IMR-90 (cell line): ENCODE results near the gene SALL4. TPM values are rescaled to one million over a fixed set of nuclear protein-coding genes. Genes with fewer than 3 reads are reported as not detected.

Experiments
- ATAC-seq: fragments of 200-7000 bp; cut with Tn5 transposase; 2 replicates; pipeline ENCODE4 v1.9.1; 2020; ENCODE audit warnings: low read depth, mild to moderate bottlenecking, moderate library complexity
- BruUV-seq: library from RNA; stranded (reverse); fragments of 400-500 nt; replicated peaks from 2 replicates; lab custom pipeline; 2021; lab: Mats Ljungman, UMichigan
- CTCF ChIA-PET: fragments of 300-600 bp; formaldehyde crosslinking; extraction: SDS; loops from one replicate; lab custom pipeline; 2021; ENCODE audit warnings: antibody characterized with exemption; lab: Yijun Ruan, JAX
- POLR2A ChIA-PET: fragments of 300-600 bp; sonication (Branson Sonifier 250); formaldehyde crosslinking; loops from one replicate; lab custom pipeline; 2022; ENCODE audit warnings: antibody characterized with exemption; ENCODE audit not compliant: unreplicated experiment; lab: Charles Lee
- DNase-seq: peaks from one replicate; pipeline ENCODE4 v3.0.0; 2013
- H2AFZ ChIP-seq: replicated peaks from 2 replicates; pipeline ENCODE3; 2013; ENCODE audit warnings: low read length, mild to moderate bottlenecking; ENCODE audit not compliant: poor library complexity
- H2AK5ac ChIP-seq: 2 replicates; pipeline ENCODE4 v1.6.1; 2013; ENCODE audit warnings: low read depth, low read length, inconsistent platforms
- H2AK9ac ChIP-seq: replicated peaks from 2 replicates; pipeline ENCODE3; 2013; ENCODE audit warnings: mild to moderate bottlenecking, low read depth, low read length, moderate library complexity; ENCODE audit not compliant: poor library complexity
- H2BK120ac ChIP-seq: 2 replicates; pipeline ENCODE4 v1.6.1; 2013; ENCODE audit warnings: low read depth, low read length, inconsistent platforms
- H2BK15ac ChIP-seq: 3 replicates; pipeline ENCODE4 v1.6.1; 2013; ENCODE audit warnings: low read depth, low read length, inconsistent platforms
- H2BK20ac ChIP-seq: 2 replicates; pipeline ENCODE4 v1.6.1; 2013; ENCODE audit warnings: low read depth, mild to moderate bottlenecking, inconsistent platforms, low read length, moderate library complexity
- H2BK5ac ChIP-seq: 2 replicates; pipeline ENCODE4 v1.6.1; 2013; ENCODE audit warnings: mild to moderate bottlenecking, low read depth, low read length, inconsistent platforms; ENCODE audit not compliant: poor library complexity, severe bottlenecking
- H3K14ac ChIP-seq: replicated peaks from 2 replicates; pipeline ENCODE4 v1.6.1; 2013; ENCODE audit warnings: low read depth, low read length, inconsistent platforms
- H3K18ac ChIP-seq: 2 replicates; pipeline ENCODE4 v1.6.1; 2013; ENCODE audit warnings: low read depth, low read length, control low read depth
- H3K23ac ChIP-seq: 2 replicates; pipeline ENCODE4 v1.6.1; 2013; ENCODE audit warnings: low read depth, low read length, inconsistent platforms
- H3K27ac ChIP-seq: 2 replicates; pipeline ENCODE4 v1.5.1; 2013; ENCODE audit warnings: mild to moderate bottlenecking, control low read depth, low read length; ENCODE audit not compliant: insufficient read depth
- H3K27me3 ChIP-seq: 2 replicates; pipeline ENCODE4 v1.6.1; 2013; ENCODE audit warnings: low read length; ENCODE audit not compliant: control insufficient read depth, insufficient read depth
- H3K36me3 ChIP-seq: 2 replicates; pipeline ENCODE4 v1.6.1; 2013; ENCODE audit warnings: low read length, mixed read lengths; ENCODE audit not compliant: control insufficient read depth, insufficient read depth
- H3K4ac ChIP-seq: 2 replicates; pipeline ENCODE4 v1.6.1; 2013; ENCODE audit warnings: low read depth, low read length, inconsistent platforms
- H3K4me1 ChIP-seq: 2 replicates; pipeline ENCODE4 v1.6.1; 2013; ENCODE audit warnings: low read length, mixed read lengths; ENCODE audit not compliant: control insufficient read depth, insufficient read depth
- H3K4me2 ChIP-seq: 2 replicates; pipeline ENCODE4 v1.6.1; 2013; ENCODE audit warnings: low read depth, mild to moderate bottlenecking, control low read depth, low read length, moderate library complexity
- H3K4me3 ChIP-seq: 2 replicates; pipeline ENCODE4 v1.5.1; 2013; ENCODE audit warnings: low read depth, mild to moderate bottlenecking, control low read depth, low read length, moderate library complexity; ENCODE audit not compliant: insufficient read depth
- H3K56ac ChIP-seq: 2 replicates; pipeline ENCODE4 v1.6.1; 2013; ENCODE audit warnings: low read length, inconsistent platforms; ENCODE audit not compliant: insufficient read depth; ENCODE audit errors: extremely low read depth
- H3K79me1 ChIP-seq, 2 experiments: 2 replicates each; pipeline ENCODE4 v1.6.1; 2013; ENCODE audit warnings: low read length in 2 of 2, inconsistent platforms in 1 of 2, low read depth in 1 of 2
- H3K9ac ChIP-seq: 2 replicates; pipeline ENCODE4 v1.6.1; 2013; ENCODE audit warnings: low read depth, low read length, control low read depth
- H3K9me1 ChIP-seq: 2 replicates; pipeline ENCODE4 v1.6.1; 2013; ENCODE audit warnings: low read length, inconsistent platforms; ENCODE audit not compliant: insufficient read depth
- H3K9me3 ChIP-seq: 2 replicates; pipeline ENCODE4 v1.6.1; 2013; ENCODE audit warnings: low read length; ENCODE audit not compliant: control insufficient read depth, insufficient read depth
- H4K20me1 ChIP-seq: 2 replicates; pipeline ENCODE4 v1.6.1; 2013; ENCODE audit warnings: low read length, inconsistent platforms; ENCODE audit not compliant: insufficient read depth
- H4K5ac ChIP-seq: 2 replicates; pipeline ENCODE4 v1.6.1; 2013; ENCODE audit warnings: mild to moderate bottlenecking, low read depth, low read length, control low read depth
- H4K8ac ChIP-seq, 2 experiments: 2 replicates each; pipeline ENCODE4 v1.6.1; 2013; ENCODE audit warnings: low read depth in 2 of 2, low read length in 2 of 2, control low read depth in 1 of 2, inconsistent platforms in 1 of 2
- H4K91ac ChIP-seq: 2 replicates; pipeline ENCODE4 v1.6.1; 2013; ENCODE audit warnings: low read depth, low read length, inconsistent platforms; ENCODE audit not compliant: insufficient read depth
- MAFK ChIP-seq: IDR thresholded peaks from 2 replicates; pipeline ENCODE4 v1.6.1; 2012; ENCODE audit warnings: low read depth, low read length, improper control_type of control experiment
- MAZ ChIP-seq: IDR thresholded peaks from 2 replicates; pipeline ENCODE4 v1.6.1; 2012; ENCODE audit warnings: low read depth, mild to moderate bottlenecking, low read length, improper control_type of control experiment, moderate library complexity, borderline replicate concordance
- RAD21 ChIP-seq: IDR thresholded peaks from 2 replicates; pipeline ENCODE4 v1.6.1; 2012; ENCODE audit warnings: low read length, improper control_type of control experiment
- RFX5 ChIP-seq: IDR thresholded peaks from 2 replicates; pipeline ENCODE4 v1.8.0; 2012; ENCODE audit warnings: low read depth, mild to moderate bottlenecking, low read length, moderate library complexity
- WGBS, 2 experiments: methylation state at CpG; one replicate each; pipeline versions ENCODE4 v1.1.5 to v1.1.7; 2013; ENCODE audit warnings: missing lambda C conversion rate in 2 of 2; ENCODE audit not compliant: insufficient read length in 1 of 2; ENCODE audit errors: extremely low coverage in 2 of 2; 5-methylcytosine and 5-hydroxymethylcytosine counted together
- dilution Hi-C: fragments of 300-500 bp; cut with HindIII; formaldehyde crosslinking; loops from one replicate; pipeline ENCODE4 v1.14.3; 2018; ENCODE audit warnings: low sequenced_read_pairs; ENCODE audit not compliant: unreplicated experiment
- in situ Hi-C: fragments of 300-500 bp; cut with MboI; formaldehyde crosslinking; loops from 3 replicates; pipeline ENCODE4 v1.14.3; 2019; ENCODE audit warnings: low sequenced_read_pairs, inconsistent platforms, mixed read lengths
- intact Hi-C: fragments of 100-400 bp; cut with micrococcal nuclease; formaldehyde crosslinking; loops from 2 replicates; pipeline ENCODE4 v1.10.0; 2022
- polyA plus RNA-seq, 3 experiments: library from polyadenylated mRNA; depleted of rRNA; stranded (reverse); fragments of >200 nt; gene quantifications; 2 replicates each; pipeline ENCODE4 v1.2.3, GENCODE V29; 2012; ENCODE audit warnings: low replicate concordance in 1 of 3
- total RNA-seq: library from RNA; depleted of rRNA; stranded (reverse); fragments of >200 nt; gene quantifications from 2 replicates; pipeline ENCODE4 v1.2.3, GENCODE V29; 2012
- TF ChIP-seq, protein P1 (sequence below): fragments of 150-350 bp; IDR thresholded peaks from 2 replicates; pipeline ENCODE4 v1.6.1; 2017; ENCODE audit warnings: mild to moderate bottlenecking, antibody characterized with exemption, low read length, low read depth

Gene SALL4
- total and polyA plus RNA-seq, 2 of the 4 experiments (the other 2 are of a cell fraction) = not detected

DNA sequence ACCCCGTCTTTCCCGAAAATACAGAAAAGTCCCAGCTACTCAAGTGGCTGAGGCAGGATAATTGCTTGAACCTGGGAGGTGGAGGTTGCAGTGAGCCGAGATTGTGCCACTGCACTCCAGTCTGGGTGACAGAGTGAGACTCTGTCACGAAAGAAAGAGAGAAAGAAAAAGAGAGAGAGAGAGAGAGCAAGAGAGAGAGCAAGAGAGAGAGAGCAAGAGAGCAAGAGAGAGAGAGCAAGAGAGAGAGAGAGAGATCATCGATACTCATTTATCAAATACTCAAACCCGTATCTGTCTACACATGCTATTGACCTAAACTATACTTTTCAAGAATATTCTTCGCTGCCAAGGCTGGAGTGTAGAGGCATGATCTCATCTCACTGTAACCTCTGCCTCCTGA lies 28.2 kb upstream of the SALL4 start:
- POLR2A ChIA-PET = no interaction called here
- Histone ChIP-seq H4K8ac (no peak overlapping the region), H3K56ac (no peak overlapping the region), H2AFZ (no peak overlapping the region), H4K91ac (no peak overlapping the region), H3K27ac (no peak overlapping the region), H3K23ac (no peak overlapping the region), H3K18ac (no peak overlapping the region), H3K9me3 (no peaks in the 10 kb centered on the region), H3K27me3 (peaks cover 7% of the 10 kb centered on the region), H4K5ac (no peak overlapping the region), H2BK20ac (no peak overlapping the region), H3K4me2 (no peak overlapping the region), H4K20me1 (no peaks in the 10 kb centered on the region), H3K79me1 (no peaks in the 10 kb centered on the region), H2BK5ac (no peak overlapping the region), H3K4me1 (no peaks in the 10 kb centered on the region), H2AK5ac (no peak overlapping the region), H3K36me3 (no peaks in the 10 kb centered on the region), H3K4me3 (no peak overlapping the region), H3K9ac (no peak overlapping the region), H2BK120ac (no peak overlapping the region), H3K9me1 (no peaks in the 10 kb centered on the region), H3K14ac (no peak overlapping the region), H3K4ac (no peak overlapping the region), H2BK15ac (no peak overlapping the region), H2AK9ac (no peak overlapping the region)
- no peak for ATAC-seq
- dilution Hi-C loops = no loop called here
- CTCF ChIA-PET = no interaction called here
- in situ Hi-C loops = no loop called here
- intact Hi-C loops = no loop called here
- TF ChIP-seq MAFK (no peak), MAZ (no peak), RFX5 (no peak), RAD21 (no peak)
- TF ChIP-seq, protein P1, sequence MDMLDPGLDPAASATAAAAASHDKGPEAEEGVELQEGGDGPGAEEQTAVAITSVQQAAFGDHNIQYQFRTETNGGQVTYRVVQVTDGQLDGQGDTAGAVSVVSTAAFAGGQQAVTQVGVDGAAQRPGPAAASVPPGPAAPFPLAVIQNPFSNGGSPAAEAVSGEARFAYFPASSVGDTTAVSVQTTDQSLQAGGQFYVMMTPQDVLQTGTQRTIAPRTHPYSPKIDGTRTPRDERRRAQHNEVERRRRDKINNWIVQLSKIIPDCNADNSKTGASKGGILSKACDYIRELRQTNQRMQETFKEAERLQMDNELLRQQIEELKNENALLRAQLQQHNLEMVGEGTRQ = no peak
- no peak for DNase-seq
- 94 to 100% methylated on average over 1 to 2 of the region's 7 CpGs for WGBS, 2 experiments
- no TSS peak for BruUV-seq
